Keratinocyte (primary cell): Measurements from ENCODE around the gene PRSS36. TPM values are rescaled to one million over a fixed set of nuclear protein-coding genes. Genes with fewer than 3 reads are reported as not detected.
"Not testable (repeated sequence)": the region's sequence is repeated elsewhere in the genome, so short reads cannot be mapped to it uniquely, and the experiment has no call there.

Experiments
- DNase-seq: peaks from one replicate; pipeline ENCODE4 v3.0.0-alpha.2; 2011; ENCODE audit warnings: low read depth, missing footprints, low spot score
- FAIRE-seq: peaks from 2 replicates; lab custom pipeline; 2011; peaks lifted over from hg19 to GRCh38; lab: Jason Lieb, UNC
- H2AFZ ChIP-seq: 2 replicates; pipeline ENCODE4 v1.6.0; 2012; ENCODE audit warnings: low read length, control low read depth, inconsistent platforms; ENCODE audit not compliant: control insufficient read depth
- H3K27ac ChIP-seq: 2 replicates; pipeline ENCODE4 v1.5.1; 2011; ENCODE audit warnings: low read length; ENCODE audit not compliant: control insufficient read depth, insufficient read depth
- H3K27me3 ChIP-seq: 3 replicates; pipeline ENCODE4 v1.6.0; 2011; ENCODE audit warnings: low read length; ENCODE audit not compliant: control insufficient read depth, insufficient read depth; ENCODE audit errors: extremely low read depth
- H3K36me3 ChIP-seq, 2 experiments: 2 replicates in 1 of 2; 3 replicates in 1 of 2; pipeline ENCODE4 v1.5.1; 2011; ENCODE audit warnings: low read length in 2 of 2, mild to moderate bottlenecking in 1 of 2; ENCODE audit not compliant: control insufficient read depth in 2 of 2, insufficient read depth in 2 of 2; ENCODE audit errors: extremely low read depth in 1 of 2
- H3K4me1 ChIP-seq: 3 replicates; pipeline ENCODE4 v1.5.1; 2011; ENCODE audit warnings: low read length; ENCODE audit not compliant: control insufficient read depth, insufficient read depth; ENCODE audit errors: extremely low read depth
- H3K4me2 ChIP-seq: 3 replicates; pipeline ENCODE4 v1.6.0; 2011; ENCODE audit warnings: low read depth, low read length; ENCODE audit not compliant: control insufficient read depth, insufficient read depth; ENCODE audit errors: extremely low read depth
- H3K4me3 ChIP-seq, 3 experiments: fragments of 200-600 bp in 1 of 3; sonication (generic) in 1 of 3; 2 replicates in 2 of 3; 3 replicates in 1 of 3; pipeline ENCODE4 v1.5.1; 2011 to 2016; ENCODE audit warnings: low read length in 3 of 3, mild to moderate bottlenecking in 3 of 3, control low read depth in 2 of 3, inconsistent platforms in 1 of 3, low read depth in 1 of 3, mixed read lengths in 1 of 3, mixed run types in 1 of 3, moderate library complexity in 1 of 3; ENCODE audit not compliant: control insufficient read depth in 2 of 3, insufficient read depth in 2 of 3; ENCODE audit errors: extremely low read depth in 1 of 3
- H3K79me2 ChIP-seq: 2 replicates; pipeline ENCODE4 v1.6.0; 2012; ENCODE audit warnings: low read length; ENCODE audit not compliant: control insufficient read depth, insufficient read depth
- H3K9ac ChIP-seq: 3 replicates; pipeline ENCODE4 v1.6.0; 2011; ENCODE audit warnings: low read length; ENCODE audit not compliant: control insufficient read depth, insufficient read depth; ENCODE audit errors: extremely low read depth
- H3K9me1 ChIP-seq: 3 replicates; pipeline ENCODE4 v1.6.0; 2011; ENCODE audit warnings: low read length; ENCODE audit not compliant: control insufficient read depth, insufficient read depth; ENCODE audit errors: extremely low read depth
- H3K9me3 ChIP-seq: 2 replicates; pipeline ENCODE4 v1.5.1; 2012; ENCODE audit warnings: low read depth, low read length; ENCODE audit not compliant: control insufficient read depth
- H4K20me1 ChIP-seq: 3 replicates; pipeline ENCODE4 v1.6.0; 2011; ENCODE audit warnings: low read length; ENCODE audit not compliant: control insufficient read depth, insufficient read depth; ENCODE audit errors: extremely low read depth
- EZH2 ChIP-seq: IDR thresholded peaks from one replicate; pipeline ENCODE4 v1.6.1; 2012; ENCODE audit warnings: inconsistent platforms, mild to moderate bottlenecking, low read length, moderate library complexity
- dilution Hi-C: fragments of 300-500 bp; cut with MboI; formaldehyde crosslinking; loops from one replicate; pipeline ENCODE4 v1.7.0; 2020; ENCODE audit warnings: low sequenced_read_pairs; ENCODE audit not compliant: extremely low pct_ligation_motif_present
- polyA plus RNA-seq, 5 experiments: library from polyadenylated mRNA; depleted of rRNA in 3 of 5; stranded (reverse) in 3 of 5; stranded (forward) in 1 of 5; unstranded in 1 of 5; fragments of >200 nt; gene quantifications; 1 replicate in 1 of 5; 2 replicates in 3 of 5; 3 replicates in 1 of 5; pipeline versions ENCODE4 v1.2.1 to v1.2.3, GENCODE V29; 2011 to 2012; ENCODE audit warnings: missing spikeins in 2 of 5, low read depth in 1 of 5, low replicate concordance in 1 of 5
- TF ChIP-seq, protein P1 (sequence below), 3 experiments: IDR thresholded peaks in 1 of 3; conservative IDR thresholded peaks in 1 of 3; optimal IDR thresholded peaks in 1 of 3; 2 replicates in 2 of 3; 3 replicates in 1 of 3; pipeline versions ENCODE3 to v1.5.1; 2011; ENCODE audit warnings: low read length in 3 of 3, mild to moderate bottlenecking in 3 of 3, moderate library complexity in 2 of 3, control low read depth in 1 of 3, inconsistent platforms in 1 of 3; ENCODE audit not compliant: insufficient read depth in 2 of 3; ENCODE audit errors: extremely low read depth in 1 of 3

Gene PRSS36
- polyA plus RNA-seq, 1 donor (not counting 4 experiments of a cell fraction or from before 2014, with no cell fraction given) = 0.43 TPM

DNA sequence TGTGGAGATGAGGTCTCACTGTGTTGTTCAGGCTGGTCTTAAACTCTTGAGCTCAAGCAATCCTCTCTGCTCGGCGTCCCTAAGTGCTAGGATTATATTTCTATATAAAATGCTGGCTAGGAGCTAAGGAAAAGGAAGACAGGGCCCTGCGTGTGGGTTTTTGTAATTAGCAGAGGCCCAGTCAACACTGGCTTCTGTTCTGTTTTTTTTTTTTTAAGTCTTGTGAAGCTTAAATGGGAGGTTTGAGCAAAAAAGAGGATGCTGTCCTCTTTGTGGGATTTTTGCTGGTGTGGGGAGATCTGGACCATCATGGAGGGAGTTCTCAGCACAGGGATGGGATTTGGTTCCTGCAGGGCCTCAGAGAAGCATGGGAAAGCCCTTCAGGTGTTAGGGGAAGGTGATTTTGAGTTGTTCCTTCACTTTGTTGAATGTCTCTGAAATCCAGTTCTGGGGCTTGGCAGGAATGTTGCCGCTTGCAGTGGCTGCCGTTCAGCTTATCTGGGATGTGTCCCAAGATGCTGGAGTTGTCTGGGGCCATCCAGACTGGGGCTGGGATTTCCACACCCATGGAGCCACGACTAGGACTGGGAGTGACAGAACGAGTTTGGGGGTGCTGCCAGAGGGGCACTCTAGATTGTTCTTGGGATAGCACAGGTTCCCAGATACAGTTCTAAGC is 48.5 kb upstream of the PRSS36 start:
- Histone ChIP-seq H3K4me3 (no peak overlapping the region), H4K20me1 (peaks cover 18% of the 10 kb centered on the region), H3K9me1 (no peaks in the 10 kb centered on the region), H3K4me2 (no peak overlapping the region), H3K9me3 (no peaks in the 10 kb centered on the region), H3K36me3 (peaks cover 12 to 29% of the 10 kb centered on the region in 2 experiments), H3K27ac (no peak overlapping the region), H3K9ac (no peak overlapping the region), H2AFZ (no peak overlapping the region), H3K27me3 (no peaks in the 10 kb centered on the region), H3K4me1 (peaks cover 23% of the 10 kb centered on the region), H3K79me2 (peaks cover 2% of the 10 kb centered on the region)
- DNase-seq (no peak), FAIRE-seq (no peak)
- dilution Hi-C loops = no loop called here
- TF ChIP-seq, protein P1, sequence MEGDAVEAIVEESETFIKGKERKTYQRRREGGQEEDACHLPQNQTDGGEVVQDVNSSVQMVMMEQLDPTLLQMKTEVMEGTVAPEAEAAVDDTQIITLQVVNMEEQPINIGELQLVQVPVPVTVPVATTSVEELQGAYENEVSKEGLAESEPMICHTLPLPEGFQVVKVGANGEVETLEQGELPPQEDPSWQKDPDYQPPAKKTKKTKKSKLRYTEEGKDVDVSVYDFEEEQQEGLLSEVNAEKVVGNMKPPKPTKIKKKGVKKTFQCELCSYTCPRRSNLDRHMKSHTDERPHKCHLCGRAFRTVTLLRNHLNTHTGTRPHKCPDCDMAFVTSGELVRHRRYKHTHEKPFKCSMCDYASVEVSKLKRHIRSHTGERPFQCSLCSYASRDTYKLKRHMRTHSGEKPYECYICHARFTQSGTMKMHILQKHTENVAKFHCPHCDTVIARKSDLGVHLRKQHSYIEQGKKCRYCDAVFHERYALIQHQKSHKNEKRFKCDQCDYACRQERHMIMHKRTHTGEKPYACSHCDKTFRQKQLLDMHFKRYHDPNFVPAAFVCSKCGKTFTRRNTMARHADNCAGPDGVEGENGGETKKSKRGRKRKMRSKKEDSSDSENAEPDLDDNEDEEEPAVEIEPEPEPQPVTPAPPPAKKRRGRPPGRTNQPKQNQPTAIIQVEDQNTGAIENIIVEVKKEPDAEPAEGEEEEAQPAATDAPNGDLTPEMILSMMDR (optimal IDR thresholded peaks at IDR 0.05 in 1 of 3, IDR thresholded peaks at IDR 0.05 in 1 of 3, conservative IDR thresholded peaks at IDR 0.05 in 1 of 3; ENCODE audit: extremely low read depth in 1 of 3, insufficient read depth in 2 of 3, low read length in 3 of 3) = no peak
- no peak for TF ChIP-seq EZH2

DNA sequence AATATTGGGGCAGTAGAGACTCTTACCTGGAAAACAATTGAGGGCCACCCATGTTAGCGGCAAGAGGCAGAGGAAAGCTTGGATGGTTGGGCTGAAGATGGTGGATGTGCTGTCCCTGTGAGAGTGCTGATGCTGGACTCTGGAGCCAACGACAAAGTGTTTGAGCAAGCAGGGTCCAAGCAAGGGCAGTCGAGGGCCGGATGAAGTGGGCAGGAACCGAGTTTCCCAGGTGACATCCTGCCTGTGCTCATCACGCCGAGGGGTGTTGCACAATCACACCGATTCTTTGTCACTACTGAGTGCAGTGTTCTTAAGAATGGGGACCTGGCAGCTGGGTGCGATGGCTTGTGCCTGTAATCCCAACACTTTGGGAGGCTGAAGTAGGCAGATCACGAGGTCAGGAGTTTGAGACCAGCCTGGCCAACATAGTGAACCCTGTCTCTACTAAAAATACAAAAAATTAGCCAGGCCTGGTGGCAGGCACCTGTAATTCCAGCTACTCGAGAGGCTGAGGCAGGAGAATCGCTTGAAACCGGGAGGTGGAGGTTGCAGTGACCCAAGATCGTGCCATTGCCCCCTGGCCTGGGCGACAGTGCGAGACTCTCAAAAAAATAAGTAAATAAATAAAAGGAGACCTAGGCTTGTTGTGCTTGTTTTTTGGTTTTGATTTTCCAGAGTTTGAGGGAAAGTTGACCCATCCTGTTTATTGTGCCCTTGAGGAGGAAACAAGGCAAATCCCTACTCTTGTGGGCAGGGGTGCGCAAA is 46.6 kb upstream of the PRSS36 start:
- dilution Hi-C loops = no loop called here
- H3K9ac ChIP-seq = no peak overlapping the region
- H3K79me2 ChIP-seq = peaks cover 2% of the 10 kb centered on the region
- no peaks in the 10 kb centered on the region for H3K9me1 ChIP-seq
- H3K9me3 ChIP-seq = no peaks in the 10 kb centered on the region
- H3K36me3 ChIP-seq = peaks cover 22 to 46% of the 10 kb centered on the region in 2 experiments
- no peaks in the 10 kb centered on the region for H3K27me3 ChIP-seq
- H3K4me1 ChIP-seq = peaks cover 15% of the 10 kb centered on the region
- no peak overlapping the region for H3K27ac ChIP-seq
- H3K4me3 ChIP-seq = no peak overlapping the region
- TF ChIP-seq, protein P1 (optimal IDR thresholded peaks at IDR 0.05 in 1 of 3, IDR thresholded peaks at IDR 0.05 in 1 of 3, conservative IDR thresholded peaks at IDR 0.05 in 1 of 3; ENCODE audit: extremely low read depth in 1 of 3, insufficient read depth in 2 of 3, low read length in 3 of 3) = no peak
- no peak for TF ChIP-seq EZH2
- H2AFZ ChIP-seq = no peak overlapping the region
- no peak for FAIRE-seq
- no peak overlapping the region for H3K4me2 ChIP-seq
- peaks cover 18% of the 10 kb centered on the region for H4K20me1 ChIP-seq
- DNase-seq = no peak

DNA sequence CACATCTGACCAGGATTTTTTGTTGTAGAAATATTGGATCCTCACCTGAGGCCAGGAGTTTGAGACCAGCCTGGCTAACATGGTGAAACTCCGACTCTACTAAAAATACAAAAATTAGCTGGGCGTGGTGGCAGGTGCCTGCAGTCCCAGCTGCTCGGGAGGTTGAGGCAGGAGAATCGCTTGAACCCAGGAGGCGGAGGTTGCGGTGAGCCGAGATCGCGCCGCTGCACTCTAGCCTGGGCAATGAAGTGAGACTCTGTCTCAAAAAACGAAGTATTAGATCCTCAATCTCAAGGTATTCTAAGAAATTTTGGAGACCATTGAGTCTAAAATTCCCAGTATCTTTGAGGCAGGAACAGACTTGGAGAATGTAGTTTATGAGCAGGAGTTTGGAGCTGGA is 46.0 kb upstream of the PRSS36 start:
- peaks cover 18% of the 10 kb centered on the region for H4K20me1 ChIP-seq

More for the DNA sequence above, 46.0 kb upstream of the PRSS36 start:
- H3K79me2 ChIP-seq, H3K27me3 ChIP-seq, H3K4me2 ChIP-seq, DNase-seq, H3K4me3 ChIP-seq, FAIRE-seq, H3K9me3 ChIP-seq, dilution Hi-C loops, H2AFZ ChIP-seq, H3K9me1 ChIP-seq, H3K9ac ChIP-seq, H3K27ac ChIP-seq, H3K4me1 ChIP-seq: not testable (repeated sequence)
- peaks cover 25 to 52% of the 10 kb centered on the region in 2 experiments for H3K36me3 ChIP-seq
